ENCODE data around the gene RNF114.

RNF114 gene

DNA sequence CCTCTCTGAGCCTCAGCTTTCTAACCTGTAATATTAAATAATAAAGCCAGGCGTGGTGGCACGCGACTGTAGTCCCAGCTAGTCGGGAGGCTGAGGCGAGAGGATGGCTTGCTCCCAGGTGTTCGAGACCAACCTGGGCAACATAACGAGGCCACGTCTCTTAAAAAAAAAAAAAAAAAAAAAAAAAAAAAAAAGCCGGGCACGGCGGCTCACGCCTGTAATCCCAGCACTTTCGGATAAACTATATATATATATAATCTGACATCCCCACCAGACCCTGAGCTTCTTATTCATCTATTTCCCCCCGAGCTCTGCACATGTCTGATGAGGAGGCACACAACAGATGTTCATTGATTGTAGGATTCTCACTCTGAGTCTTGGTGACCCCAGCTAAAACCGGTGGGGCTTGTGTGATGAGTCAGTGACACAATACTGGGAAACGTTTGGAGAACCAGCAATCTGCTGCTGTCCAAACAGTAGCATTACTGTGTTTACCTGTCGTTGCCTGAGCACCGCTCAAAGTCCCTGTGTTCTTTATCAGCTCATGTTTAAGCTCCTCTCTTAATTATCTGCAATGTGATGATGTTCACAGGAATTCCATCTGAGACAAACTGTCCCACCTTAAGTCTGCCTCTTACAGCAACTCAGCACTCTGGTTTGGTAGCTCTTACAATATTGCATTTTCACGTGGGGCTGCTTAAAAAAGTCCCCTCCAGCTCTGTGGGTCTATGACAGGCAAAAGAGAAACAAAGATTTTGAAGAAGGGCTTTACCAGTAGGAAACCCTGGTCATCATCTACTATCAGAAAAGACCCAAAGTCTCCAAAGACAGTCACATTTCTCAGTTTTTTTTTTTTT is 19.8 kb upstream of the RNF114 start:
- Histone ChIP-seq H3K9ac (ENCODE audit: low read depth, low read length) (peak overlapping the region; percentile 89; the same call in 1 of the 2 replicates), H3K9me3 (ENCODE audit: insufficient read depth, low read depth, low read length) (no peaks in the 10 kb centered on the region), H3K4me3 (ENCODE audit: low read length) (peak overlapping the region; percentile 97), H3K36me3 (ENCODE audit: insufficient read depth, low read depth, low read length) (no peaks in the 10 kb centered on the region), H3K4me1 (ENCODE audit: insufficient read depth, low read length) (no peaks in the 10 kb centered on the region), H3K27ac (ENCODE audit: low read length) (no peak overlapping the region), H3K27me3 (ENCODE audit: insufficient read depth, low read length) (no peaks in the 10 kb centered on the region)

DNA sequence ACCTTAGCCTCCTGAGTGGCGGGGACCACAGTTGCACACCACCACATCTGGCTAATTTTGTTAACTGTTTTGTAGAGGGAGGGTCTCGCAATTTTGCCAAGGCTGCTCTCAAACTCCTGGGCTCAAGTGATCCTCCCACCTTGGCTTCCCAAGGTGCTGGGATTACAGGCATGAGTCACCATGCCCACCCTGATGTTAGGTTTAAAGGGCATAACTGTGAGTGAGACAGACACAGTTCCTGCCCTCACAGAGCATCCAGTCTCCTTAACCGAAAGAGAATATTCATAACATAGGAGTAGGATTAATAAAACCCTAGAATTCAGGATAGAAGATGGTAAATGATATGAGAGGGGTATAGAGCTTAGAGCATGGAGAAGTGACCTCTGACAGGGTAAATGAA is 17.8 kb upstream of the RNF114 start:
- Histone ChIP-seq H3K9me3 (ENCODE audit: insufficient read depth, low read depth, low read length) (no peaks in the 10 kb centered on the region), H3K4me3 (ENCODE audit: low read length) (no peak overlapping the region), H3K9ac (ENCODE audit: low read depth, low read length) (no peak overlapping the region), H3K27me3 (ENCODE audit: insufficient read depth, low read length) (no peaks in the 10 kb centered on the region), H3K27ac (ENCODE audit: low read length) (no peak overlapping the region), H3K4me1 (ENCODE audit: insufficient read depth, low read length) (no peaks in the 10 kb centered on the region), H3K36me3 (ENCODE audit: insufficient read depth, low read depth, low read length) (no peaks in the 10 kb centered on the region)

DNA sequence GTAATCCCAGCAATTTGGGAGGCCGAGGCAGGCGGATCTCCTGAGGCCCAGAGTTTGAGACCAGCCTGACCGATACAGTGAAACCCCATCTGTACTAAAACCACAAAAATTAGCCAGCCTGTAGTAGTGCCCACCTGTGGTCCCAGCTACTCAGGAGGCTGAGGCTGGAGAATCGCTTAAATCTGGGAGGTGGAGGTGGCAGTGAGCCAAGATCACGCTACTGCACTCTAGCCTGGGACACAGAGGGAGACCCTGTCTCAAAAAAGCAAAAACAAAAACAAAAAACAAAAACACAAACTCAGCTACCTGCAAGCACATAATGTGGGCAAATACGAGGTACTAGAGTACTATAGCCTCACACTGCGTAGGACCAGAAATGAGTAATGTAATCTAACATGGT is 17.2 kb upstream of the RNF114 start:
- Histone ChIP-seq H3K4me1 (ENCODE audit: insufficient read depth, low read length) (no peaks in the 10 kb centered on the region), H3K9me3 (ENCODE audit: insufficient read depth, low read depth, low read length) (no peaks in the 10 kb centered on the region), H3K36me3 (ENCODE audit: insufficient read depth, low read depth, low read length) (no peaks in the 10 kb centered on the region), H3K4me3 (ENCODE audit: low read length) (no peak overlapping the region), H3K27me3 (ENCODE audit: insufficient read depth, low read length) (no peaks in the 10 kb centered on the region), H3K27ac (ENCODE audit: low read length) (no peak overlapping the region), H3K9ac (ENCODE audit: low read depth, low read length) (no peak overlapping the region)

DNA sequence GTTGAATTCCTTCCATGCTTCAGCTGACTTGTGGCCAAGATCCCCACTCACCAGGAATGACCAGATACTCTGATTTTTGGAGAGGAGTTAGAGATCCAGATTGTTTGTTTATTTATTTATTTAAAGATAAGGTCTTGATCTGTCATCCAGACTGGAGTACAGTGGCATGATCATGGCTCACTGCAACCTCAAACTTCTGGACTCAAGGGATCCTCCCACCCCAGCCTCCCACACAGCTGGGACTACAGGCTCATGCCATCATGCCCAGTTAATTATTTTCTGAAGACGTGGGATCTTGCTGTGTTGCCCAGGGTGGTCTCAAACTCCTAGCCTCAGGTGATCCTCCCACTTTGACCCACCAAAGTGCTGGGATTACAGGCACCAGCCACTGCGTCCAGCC is 16.7 kb upstream of the RNF114 start:
- H3K9ac ChIP-seq (ENCODE audit: low read depth, low read length) = no peak overlapping the region
- no peaks in the 10 kb centered on the region for H3K27me3 ChIP-seq (ENCODE audit: insufficient read depth, low read length)
- no peaks in the 10 kb centered on the region for H3K4me1 ChIP-seq (ENCODE audit: insufficient read depth, low read length)
- H3K4me3 ChIP-seq (ENCODE audit: low read length) = no peak overlapping the region
- no peaks in the 10 kb centered on the region for H3K9me3 ChIP-seq (ENCODE audit: insufficient read depth, low read depth, low read length)
- H3K27ac ChIP-seq (ENCODE audit: low read length) = no peak overlapping the region
- no peaks in the 10 kb centered on the region for H3K36me3 ChIP-seq (ENCODE audit: insufficient read depth, low read depth, low read length)

DNA sequence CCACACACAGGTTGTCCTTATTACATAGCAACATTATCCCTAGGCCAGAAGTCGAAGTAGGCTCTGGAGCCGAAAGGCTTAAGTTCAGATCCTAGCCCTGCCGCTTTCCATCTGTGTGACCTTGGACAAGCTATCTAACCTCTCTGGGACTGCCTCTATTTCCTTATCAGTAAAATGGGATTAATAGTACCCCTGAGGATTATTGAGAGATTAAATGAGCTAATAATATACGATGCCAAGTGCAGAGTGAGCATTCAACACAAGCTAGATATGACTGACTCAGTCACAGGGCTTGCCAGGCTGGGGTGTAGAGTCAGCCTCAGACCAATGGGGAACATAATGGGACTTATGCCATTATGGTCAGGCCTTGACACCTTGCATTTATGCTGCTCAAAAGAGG is 11.9 kb upstream of the RNF114 start:
- Histone ChIP-seq H3K4me1 (ENCODE audit: insufficient read depth, low read length) (no peaks in the 10 kb centered on the region), H3K9ac (ENCODE audit: low read depth, low read length) (no peak overlapping the region), H3K36me3 (ENCODE audit: insufficient read depth, low read depth, low read length) (no peaks in the 10 kb centered on the region), H3K27ac (ENCODE audit: low read length) (no peak overlapping the region), H3K27me3 (ENCODE audit: insufficient read depth, low read length) (no peaks in the 10 kb centered on the region), H3K9me3 (ENCODE audit: insufficient read depth, low read depth, low read length) (no peaks in the 10 kb centered on the region), H3K4me3 (ENCODE audit: low read length) (no peak overlapping the region)

DNA sequence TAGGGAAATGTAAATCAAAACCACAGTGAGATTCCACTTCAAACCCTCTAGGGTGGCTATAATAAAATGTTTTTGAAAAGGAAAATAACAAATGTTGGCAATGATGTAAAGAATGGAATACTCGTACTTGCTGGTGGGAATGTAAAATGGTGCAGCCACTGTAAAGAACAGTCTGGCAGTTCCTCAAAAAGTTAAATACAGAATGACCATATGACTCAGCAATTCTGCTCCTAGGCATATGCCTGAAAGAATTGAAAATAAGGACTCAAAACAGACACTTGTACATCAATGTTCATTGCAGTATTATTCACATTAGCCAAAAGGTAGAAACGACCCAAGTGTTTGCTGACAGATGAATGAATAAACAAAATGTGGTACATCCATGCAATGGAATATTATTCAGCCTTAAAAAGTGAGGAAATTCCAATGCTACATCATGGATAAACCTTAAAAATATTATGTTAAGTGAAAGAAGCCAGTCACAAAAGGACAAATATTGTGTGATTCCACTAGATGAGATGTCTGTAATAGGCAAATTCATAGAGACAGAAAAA is 10.2 kb upstream of the RNF114 start:
- Histone ChIP-seq H3K9ac (ENCODE audit: low read depth, low read length) (no peak overlapping the region), H3K27ac (ENCODE audit: low read length) (no peak overlapping the region), H3K9me3 (ENCODE audit: insufficient read depth, low read depth, low read length) (no peaks in the 10 kb centered on the region), H3K36me3 (ENCODE audit: insufficient read depth, low read depth, low read length) (no peaks in the 10 kb centered on the region), H3K4me3 (ENCODE audit: low read length) (no peak overlapping the region), H3K4me1 (ENCODE audit: insufficient read depth, low read length) (no peaks in the 10 kb centered on the region), H3K27me3 (ENCODE audit: insufficient read depth, low read length) (no peaks in the 10 kb centered on the region)

DNA sequence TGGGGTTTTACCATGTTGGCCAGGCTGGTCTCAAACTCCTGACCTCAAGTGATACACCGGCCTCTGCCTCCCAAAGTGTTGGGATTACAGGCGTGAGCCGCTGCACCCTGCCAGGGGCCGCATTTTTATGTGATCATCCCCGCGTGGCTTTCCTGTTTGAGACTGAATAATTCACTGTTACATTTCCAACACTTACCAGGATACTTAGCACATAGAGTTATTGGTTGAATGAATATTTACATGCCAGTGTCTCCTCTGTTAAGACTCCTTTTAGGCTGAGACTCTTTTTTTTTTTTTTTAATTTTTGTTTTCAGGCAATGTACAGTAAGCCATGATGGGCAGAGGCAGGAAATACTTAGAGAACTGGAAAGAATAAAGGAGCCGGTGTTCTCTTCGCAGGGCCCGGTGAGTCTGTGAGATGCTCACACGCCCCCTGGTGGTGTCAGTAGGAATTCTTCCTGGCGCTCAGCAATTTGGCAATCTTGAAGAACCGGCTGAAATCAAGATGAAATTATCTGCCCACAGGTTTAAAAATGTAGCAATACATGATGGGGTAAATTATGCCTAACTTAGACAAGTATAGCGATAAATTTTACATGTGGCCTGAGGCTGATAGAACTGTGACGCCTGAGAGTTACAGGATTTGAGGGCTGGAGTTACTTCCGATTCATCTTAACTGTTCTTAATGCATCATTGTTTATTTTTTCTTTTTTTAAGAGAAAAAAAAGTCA is 7.6 kb upstream of the RNF114 start:
- H3K4me1 ChIP-seq (ENCODE audit: insufficient read depth, low read length) = no peaks in the 10 kb centered on the region
- H3K36me3 ChIP-seq (ENCODE audit: insufficient read depth, low read depth, low read length) = no peaks in the 10 kb centered on the region
- no peak overlapping the region for H3K27ac ChIP-seq (ENCODE audit: low read length)
- no peak overlapping the region for H3K4me3 ChIP-seq (ENCODE audit: low read length)
- no peaks in the 10 kb centered on the region for H3K9me3 ChIP-seq (ENCODE audit: insufficient read depth, low read depth, low read length)
- no peak overlapping the region for H3K9ac ChIP-seq (ENCODE audit: low read depth, low read length)
- H3K27me3 ChIP-seq (ENCODE audit: insufficient read depth, low read length) = no peaks in the 10 kb centered on the region

DNA sequence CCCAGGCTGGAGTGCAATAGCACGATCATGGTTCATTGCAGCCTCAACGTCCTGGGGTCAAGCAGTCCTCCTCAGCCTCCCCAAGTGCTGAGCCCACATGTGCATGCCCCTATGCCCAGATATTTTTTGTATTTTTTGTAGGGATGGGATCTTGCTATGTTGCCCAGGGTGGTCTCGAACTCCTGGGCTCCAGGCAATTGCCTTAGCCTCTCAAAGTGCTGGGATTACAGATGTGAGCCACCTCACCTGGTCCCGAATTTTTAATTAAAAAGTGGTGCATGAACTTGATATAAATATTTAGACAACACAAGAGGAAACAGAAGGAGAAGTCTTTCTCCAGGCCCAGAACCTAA is 7.1 kb upstream of the RNF114 start:
- H3K4me3 ChIP-seq (ENCODE audit: low read length) = no peak overlapping the region
- no peak overlapping the region for H3K9ac ChIP-seq (ENCODE audit: low read depth, low read length)
- H3K27me3 ChIP-seq (ENCODE audit: insufficient read depth, low read length) = no peaks in the 10 kb centered on the region
- no peaks in the 10 kb centered on the region for H3K36me3 ChIP-seq (ENCODE audit: insufficient read depth, low read depth, low read length)
- no peaks in the 10 kb centered on the region for H3K9me3 ChIP-seq (ENCODE audit: insufficient read depth, low read depth, low read length)
- H3K27ac ChIP-seq (ENCODE audit: low read length) = no peak overlapping the region
- H3K4me1 ChIP-seq (ENCODE audit: insufficient read depth, low read length) = no peaks in the 10 kb centered on the region

DNA sequence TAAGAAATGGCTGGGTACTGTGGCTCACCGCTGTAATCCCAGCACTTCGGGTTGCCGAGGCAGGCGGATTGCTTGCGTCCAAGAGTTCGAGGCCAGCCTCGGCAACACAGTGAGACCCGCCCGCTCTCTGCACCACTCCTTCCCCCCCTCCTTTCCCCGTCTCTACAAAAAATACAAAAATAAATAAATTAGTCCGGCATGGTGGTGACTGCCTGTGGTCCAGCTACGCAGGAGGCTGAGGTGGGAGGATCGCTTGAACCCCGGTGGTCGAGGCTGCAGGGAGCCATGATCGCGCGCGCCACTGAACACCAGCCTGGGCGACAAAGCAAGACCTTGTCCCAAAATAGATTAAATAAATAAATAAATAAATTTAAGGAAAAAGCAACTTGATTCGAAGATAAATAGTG is 448 bp upstream of the RNF114 start:
- H3K36me3 ChIP-seq (ENCODE audit: insufficient read depth, low read depth, low read length) = peaks cover 17% of the 10 kb centered on the region
- peak overlapping the region; percentile 22; the same call in 1 of the 2 replicates for H3K4me3 ChIP-seq (ENCODE audit: low read length)
- no peak overlapping the region for H3K27ac ChIP-seq (ENCODE audit: low read length)
- H3K9me3 ChIP-seq (ENCODE audit: insufficient read depth, low read depth, low read length) = no peaks in the 10 kb centered on the region
- H3K9ac ChIP-seq (ENCODE audit: low read depth, low read length) = no peak overlapping the region
- no peaks in the 10 kb centered on the region for H3K27me3 ChIP-seq (ENCODE audit: insufficient read depth, low read length)
- H3K4me1 ChIP-seq (ENCODE audit: insufficient read depth, low read length) = peaks cover 13% of the 10 kb centered on the region; the same call in 1 of the 2 replicates

DNA sequence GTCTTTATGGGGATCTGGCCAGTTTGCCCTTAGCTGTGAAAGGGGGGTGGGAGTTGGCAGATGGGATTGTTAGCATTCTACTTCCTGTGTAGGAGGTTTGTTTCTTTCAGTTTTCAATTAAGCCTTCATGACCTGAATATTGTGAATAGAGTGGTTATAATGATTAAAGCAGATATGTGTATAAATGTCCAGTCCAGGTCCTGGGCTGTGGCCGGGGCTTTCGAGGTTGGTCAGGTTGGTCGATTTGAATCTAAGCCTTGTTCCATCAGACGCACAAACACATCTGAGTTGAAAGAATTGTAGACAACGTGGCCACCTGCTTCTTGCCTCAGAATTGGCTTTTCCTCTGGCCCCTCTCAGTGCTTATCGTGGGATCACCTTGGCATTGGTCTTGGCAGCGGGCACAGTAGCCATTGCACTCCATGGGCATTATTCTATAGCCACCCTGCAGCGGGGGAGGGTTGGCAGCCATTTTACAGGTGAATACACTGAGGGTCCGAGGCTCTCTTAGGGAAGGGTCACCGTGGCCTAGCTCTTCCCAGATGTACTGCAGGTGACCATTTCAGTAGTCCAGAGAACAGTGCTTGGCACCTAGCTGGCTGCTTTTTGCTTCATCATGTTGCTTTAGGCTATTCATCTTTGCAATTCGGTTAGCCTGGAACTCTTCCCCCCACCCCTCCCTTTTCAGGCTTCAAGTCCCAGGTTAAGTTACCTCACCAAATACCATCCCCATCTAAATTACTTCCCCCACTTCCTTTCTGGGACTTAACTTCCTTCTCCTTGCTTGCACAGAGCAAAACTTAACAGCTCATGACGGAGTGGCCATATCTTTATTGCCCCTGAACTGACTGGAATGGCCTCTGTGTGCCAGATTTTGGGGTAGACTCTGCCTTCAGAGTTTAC is 1.1 kb downstream of the RNF114 start:
- peaks cover 13% of the 10 kb centered on the region; the same call in 1 of the 2 replicates for H3K4me1 ChIP-seq (ENCODE audit: insufficient read depth, low read length)
- peak overlapping the region; percentile 88 for H3K4me3 ChIP-seq (ENCODE audit: low read length)
- peak overlapping the region; percentile 86 for H3K9ac ChIP-seq (ENCODE audit: low read depth, low read length)
- H3K36me3 ChIP-seq (ENCODE audit: insufficient read depth, low read depth, low read length) = peaks cover 31% of the 10 kb centered on the region
- no peaks in the 10 kb centered on the region for H3K9me3 ChIP-seq (ENCODE audit: insufficient read depth, low read depth, low read length)
- no peaks in the 10 kb centered on the region for H3K27me3 ChIP-seq (ENCODE audit: insufficient read depth, low read length)
- H3K27ac ChIP-seq (ENCODE audit: low read length) = peak overlapping the region; percentile 55

All from iPS-20b (cell line).